ENCODE results near the gene TERC. TPM values are rescaled to one million over a fixed set of nuclear protein-coding genes. Genes with fewer than 3 reads are reported as not detected.

Gene TERC
- polyA plus RNA-seq, 1 donor, result 0.35 TPM

Other genes with a start within 250 kb of the TERC start
- gene MECOM, start 101.3 kb downstream of the TERC start, polyA plus RNA-seq (ENCODE audit: insufficient read length), result 13.8 TPM
- gene ACTRT3, start 4.5 kb upstream of the TERC start, polyA plus RNA-seq (ENCODE audit: insufficient read length), result 2.6 TPM
- gene MYNN, start 8.3 kb upstream of the TERC start, polyA plus RNA-seq (ENCODE audit: insufficient read length), result 18.7 TPM
- gene LRRIQ4, start 47.8 kb upstream of the TERC start, polyA plus RNA-seq (ENCODE audit: insufficient read length), result 0.13 TPM
- gene LRRC34, start 47.8 kb upstream of the TERC start, polyA plus RNA-seq (ENCODE audit: insufficient read length), result 3.5 TPM
- not detected for gene LRRC31, start 104.9 kb upstream of the TERC start, polyA plus RNA-seq (ENCODE audit: insufficient read length)
- gene SAMD7, start 146.5 kb upstream of the TERC start, polyA plus RNA-seq (ENCODE audit: insufficient read length), result not detected
- gene SEC62, start 201.7 kb upstream of the TERC start, polyA plus RNA-seq (ENCODE audit: insufficient read length), result 72.6 TPM